ENCODE results near the gene SOX3.

SOX3 gene

GRCh38 chrX:140504371-140505324 lies at the start of gene SOX3:
SOX3 (minus strand) TSS chrX:140505069; CDS start chrX:140505060, 9 bp downstream.
- no peak for DNase-seq

GRCh38 chrX:140548985-140549384 lies 44.1 kb upstream of the SOX3 start:
- DNase-seq, result no peak

GRCh38 chrX:140526171-140526570 lies 21.3 kb upstream of the SOX3 start:
- DNase-seq, result no peak

- DNase-seq, result no peak
Measured at GRCh38 chrX:140525448-140525847, 20.6 kb upstream of the SOX3 start.

GRCh38 chrX:140524556-140524955 lies 19.7 kb upstream of the SOX3 start:
- no peak for DNase-seq

GRCh38 chrX:140521393-140521792 lies 16.5 kb upstream of the SOX3 start:
- DNase-seq, result no peak

GRCh38 chrX:140514554-140514953 lies 9.7 kb upstream of the SOX3 start:
- no peak for DNase-seq

GRCh38 chrX:140510895-140511295 lies 6.0 kb upstream of the SOX3 start:
- no peak for DNase-seq

- DNase-seq, result no peak
Measured at GRCh38 chrX:140510306-140510676, 5.4 kb upstream of the SOX3 start.

GRCh38 chrX:140509468-140510305 lies 4.8 kb upstream of the SOX3 start:
- DNase-seq, result no peak

- no peak for DNase-seq
Measured at GRCh38 chrX:140508958-140509357, 4.1 kb upstream of the SOX3 start.

- no peak for DNase-seq
Measured at GRCh38 chrX:140507982-140508305, 3.1 kb upstream of the SOX3 start.

- DNase-seq, result no peak
Measured at GRCh38 chrX:140507223-140507981, 2.5 kb upstream of the SOX3 start.

GRCh38 chrX:140505421-140506337 lies 810 bp upstream of the SOX3 start:
- no peak for DNase-seq

GRCh38 chrX:140503714-140504351 lies 1.0 kb downstream of the SOX3 start:
- DNase-seq, result no peak

- no peak for DNase-seq
Measured at GRCh38 chrX:140503238-140503601, 1.6 kb downstream of the SOX3 start.

GRCh38 chrX:140502491-140503237 lies 2.2 kb downstream of the SOX3 start:
- DNase-seq, result no peak

- no peak for DNase-seq
Measured at GRCh38 chrX:140501940-140502468, 2.9 kb downstream of the SOX3 start.

- no peak for DNase-seq
Measured at GRCh38 chrX:140501321-140501720, 3.5 kb downstream of the SOX3 start.

- DNase-seq, result no peak
Measured at GRCh38 chrX:140500441-140500840, 4.4 kb downstream of the SOX3 start.

GRCh38 chrX:140495739-140496138 lies 9.1 kb downstream of the SOX3 start:
- DNase-seq, result no peak

Data from NCI-H187 (cell line).